HG03469 (cell line): Measurements from ENCODE around the gene AMBN.
A peak's percentile ranks its signal among the peaks of the same experiment; 100 is the strongest.
"Not testable (repeated sequence)": the region's sequence is repeated elsewhere in the genome, so short reads cannot be mapped to it uniquely, and the experiment has no call there.

Experiments used
- ATAC-seq: cut with Tn5 transposase; IDR thresholded peaks from one replicate; pipeline ENCODE4 v1.9.1; 2021; ENCODE audit warnings: mild to moderate bottlenecking, moderate library complexity, moderate number of reproducible peaks; ENCODE audit not compliant: unreplicated experiment

AMBN gene

DNA sequence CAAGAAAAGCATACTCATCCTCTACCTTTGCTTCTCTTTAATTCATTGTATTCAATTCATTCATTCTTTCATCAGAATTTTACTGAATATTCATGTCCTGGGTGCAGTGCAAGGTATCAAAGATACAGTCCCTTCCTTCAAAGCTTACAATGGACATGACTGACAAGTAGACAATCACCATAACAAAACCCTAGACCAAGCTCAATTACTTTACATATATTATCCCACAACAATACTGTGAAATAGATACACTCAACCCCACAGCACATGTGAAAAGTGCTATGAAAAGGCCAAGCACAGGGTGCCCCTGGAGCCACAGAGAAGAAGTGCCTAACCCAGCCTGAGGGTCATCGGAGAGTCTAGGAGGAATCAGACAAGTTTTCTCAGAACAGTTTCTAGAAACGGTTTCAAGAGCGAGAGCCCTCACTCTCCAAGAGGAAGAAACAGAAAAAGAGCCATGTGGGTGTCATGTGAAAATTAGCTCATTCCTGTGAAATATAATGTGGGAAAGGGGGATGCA, 15.3 kb downstream of the AMBN start:
- no peak for ATAC-seq

DNA sequence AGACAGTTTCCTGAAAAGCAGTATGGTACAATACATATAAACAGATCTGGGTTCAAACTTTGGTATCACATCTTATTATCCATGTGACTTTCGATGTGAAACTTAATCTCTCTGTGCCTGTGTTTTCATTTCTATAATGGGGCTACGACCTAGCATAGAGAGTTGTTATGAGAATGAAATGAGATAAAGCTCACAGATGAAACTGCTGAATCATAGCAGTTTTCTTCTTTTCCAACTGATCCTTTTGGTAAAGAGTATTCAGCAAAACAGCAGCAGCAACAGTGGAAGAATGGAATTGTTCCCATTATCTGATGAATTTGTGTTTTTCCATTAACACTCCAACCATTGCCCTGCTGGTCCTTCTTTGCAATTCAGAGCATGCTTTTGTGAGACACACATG, 16.3 kb downstream of the AMBN start:
- ATAC-seq = no peak

GRCh38 chr4:70613306-70614183, 21.5 kb downstream of the AMBN start:
- no peak for ATAC-seq

DNA sequence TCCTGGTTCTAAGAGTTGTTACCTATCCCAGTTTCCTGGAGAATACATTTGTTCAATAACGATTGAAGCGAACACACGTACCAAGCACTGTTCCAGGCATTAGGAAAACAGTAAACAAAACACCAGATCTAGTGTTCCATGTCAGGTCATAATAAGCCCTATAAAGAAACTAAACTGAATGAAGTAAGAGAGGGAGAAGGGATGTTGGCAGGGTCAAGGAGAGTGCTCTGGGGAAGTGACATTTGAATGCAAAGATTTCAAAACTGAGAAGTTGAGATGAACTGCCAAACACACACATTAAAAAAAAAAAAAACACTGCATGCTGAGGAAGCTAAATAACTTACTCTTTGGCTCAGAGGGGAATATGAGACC, 22.1 kb downstream of the AMBN start:
- ATAC-seq = no peak

- no peak for ATAC-seq
These were observed 27.2 kb downstream of the AMBN start for GRCh38 chr4:70619288-70619687.

- no peak for ATAC-seq
These were observed 27.7 kb downstream of the AMBN start for GRCh38 chr4:70619778-70620177.

DNA sequence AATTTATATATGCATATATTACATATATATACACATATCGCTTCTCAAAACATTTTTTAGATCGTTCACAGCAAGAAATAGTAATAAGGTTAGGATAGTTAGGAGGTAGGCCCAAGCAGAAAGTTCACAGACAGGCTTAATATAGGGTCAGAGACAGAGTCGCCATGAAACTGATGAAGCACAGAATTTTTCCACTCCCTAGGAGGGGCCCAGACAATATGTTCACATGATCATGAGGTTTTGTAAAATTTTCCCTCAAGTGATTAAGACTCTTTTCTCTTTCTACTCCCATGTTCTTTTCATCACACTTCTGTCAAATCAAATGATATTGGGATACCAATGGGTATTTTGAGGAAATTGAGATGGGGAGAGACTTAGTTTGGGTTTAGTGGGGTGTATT, 31.3 kb downstream of the AMBN start:
- no peak for ATAC-seq

DNA sequence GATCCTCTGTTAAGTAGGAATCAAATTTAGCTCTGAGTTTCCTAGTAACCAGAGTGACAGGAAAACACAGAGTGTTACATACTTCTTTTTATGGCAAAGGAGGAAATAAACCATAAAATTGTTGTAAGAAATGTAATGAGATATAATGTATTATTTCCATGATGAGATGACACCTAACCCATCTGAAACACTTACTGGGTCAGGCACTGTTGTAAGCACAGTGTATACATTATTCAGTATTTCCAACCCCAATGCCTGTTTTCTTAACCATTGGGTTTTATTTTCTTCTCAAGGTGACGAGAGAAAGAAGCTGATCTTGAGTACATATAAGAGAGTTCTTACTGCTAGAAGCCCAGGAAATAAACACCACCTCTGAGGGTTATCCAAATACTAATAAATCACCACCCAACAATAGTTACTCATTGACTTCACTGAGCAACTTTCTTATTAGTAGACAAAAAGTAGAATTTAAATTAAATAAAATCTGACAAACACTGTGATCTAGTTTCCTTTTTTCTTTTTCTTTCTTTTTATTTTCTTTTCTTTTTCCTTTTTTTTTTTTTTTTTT, 32.3 kb downstream of the AMBN start:
- ATAC-seq = no peak

DNA sequence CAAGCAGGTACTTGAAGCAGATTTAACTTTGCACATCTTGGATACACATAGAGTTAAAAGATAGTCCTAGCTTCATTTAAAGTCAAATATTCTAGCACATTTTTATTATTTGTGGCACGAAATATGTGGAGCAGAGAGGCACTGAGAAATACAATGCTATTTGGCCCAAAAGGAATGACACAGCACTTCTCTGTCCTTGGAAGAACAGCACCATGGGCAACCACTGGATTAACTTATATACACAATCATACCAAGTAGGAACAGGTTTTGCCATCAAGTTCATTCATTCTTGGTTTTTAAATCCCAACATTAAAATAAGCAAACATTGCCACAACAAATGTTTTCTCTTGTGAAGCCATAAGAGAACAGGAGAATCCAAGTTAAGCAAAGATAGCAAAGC, 35.6 kb downstream of the AMBN start:
- no peak for ATAC-seq

GRCh38 chr4:70628444-70628843, 36.4 kb downstream of the AMBN start, which contains the start of gene ENAM:
TSS of gene ENAM (plus strand) at chr4:70628744. CDS start at chr4:70629501, 757 bp downstream.
- ATAC-seq = no peak

DNA sequence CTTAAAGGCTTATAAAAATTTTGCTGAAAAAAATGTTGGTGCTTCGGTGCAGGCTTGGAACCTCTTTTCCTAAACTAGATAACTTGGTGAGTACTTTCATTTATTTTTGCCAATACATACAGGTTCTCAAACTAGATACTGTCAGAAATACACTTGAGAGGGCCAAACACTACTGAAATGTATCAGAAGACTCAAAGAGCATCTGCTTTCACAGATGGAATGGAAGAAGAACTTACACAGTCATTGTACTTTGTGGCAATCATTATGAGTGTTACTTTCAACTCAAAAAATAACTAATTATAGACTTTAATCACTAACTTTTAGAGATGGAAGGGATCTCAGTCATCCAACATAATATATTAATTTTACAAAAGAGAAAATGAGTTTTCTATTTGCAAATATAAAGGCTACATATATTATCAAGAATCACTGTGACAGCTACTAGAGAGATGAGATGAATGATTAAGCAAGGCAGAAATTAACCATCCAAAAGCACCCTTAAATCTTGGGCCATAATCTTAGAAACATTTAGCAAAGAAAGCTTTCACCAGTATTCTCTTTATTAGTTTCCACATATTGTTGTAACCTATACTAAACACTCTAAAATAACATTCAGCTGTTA, 37.5 kb downstream of the AMBN start:
- ATAC-seq = no peak

GRCh38 chr4:70630162-70630561, 38.1 kb downstream of the AMBN start:
- ATAC-seq = no peak

- ATAC-seq = no peak
These were observed 40.0 kb downstream of the AMBN start for GRCh38 chr4:70632028-70632427.

GRCh38 chr4:70634482-70634881, 42.4 kb downstream of the AMBN start:
- no peak for ATAC-seq

DNA sequence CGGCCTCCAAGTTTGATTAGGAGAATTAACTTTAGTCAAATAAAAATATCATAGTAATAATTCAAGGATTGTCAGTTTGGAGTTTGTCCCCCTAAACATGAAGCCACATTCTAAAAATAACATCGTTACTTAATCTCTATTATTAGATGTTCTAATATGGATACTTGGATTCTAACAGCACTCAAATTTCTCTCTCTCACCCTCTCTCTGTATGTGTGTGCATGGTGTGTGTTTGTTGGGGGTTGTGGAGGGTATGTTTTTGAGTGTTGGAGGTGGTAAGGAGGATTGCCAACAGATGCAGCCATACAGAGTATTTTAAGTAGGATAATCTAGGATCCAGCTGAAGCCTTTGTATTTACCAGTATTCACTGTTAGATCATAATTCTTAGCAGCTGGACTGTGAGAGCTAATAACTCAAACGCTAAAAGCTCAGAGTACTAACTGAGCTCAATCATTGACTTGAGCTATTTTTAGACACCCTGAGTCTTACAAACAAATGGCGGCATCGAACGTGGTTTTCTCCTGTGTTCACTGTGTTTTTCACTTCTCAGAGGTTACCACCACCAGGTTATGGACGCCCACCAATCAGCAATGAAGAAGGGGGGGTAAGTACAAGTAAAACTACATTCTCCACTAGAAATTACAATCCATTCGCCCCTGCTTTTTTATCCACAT, 45.3 kb downstream of the AMBN start:
- no peak for ATAC-seq

GRCh38 chr4:70640192-70640591, 48.1 kb downstream of the AMBN start:
- peak; percentile 68 for ATAC-seq

GRCh38 chr4:70650741-70651140, 58.7 kb downstream of the AMBN start:
- ATAC-seq = not testable (repeated sequence)

DNA sequence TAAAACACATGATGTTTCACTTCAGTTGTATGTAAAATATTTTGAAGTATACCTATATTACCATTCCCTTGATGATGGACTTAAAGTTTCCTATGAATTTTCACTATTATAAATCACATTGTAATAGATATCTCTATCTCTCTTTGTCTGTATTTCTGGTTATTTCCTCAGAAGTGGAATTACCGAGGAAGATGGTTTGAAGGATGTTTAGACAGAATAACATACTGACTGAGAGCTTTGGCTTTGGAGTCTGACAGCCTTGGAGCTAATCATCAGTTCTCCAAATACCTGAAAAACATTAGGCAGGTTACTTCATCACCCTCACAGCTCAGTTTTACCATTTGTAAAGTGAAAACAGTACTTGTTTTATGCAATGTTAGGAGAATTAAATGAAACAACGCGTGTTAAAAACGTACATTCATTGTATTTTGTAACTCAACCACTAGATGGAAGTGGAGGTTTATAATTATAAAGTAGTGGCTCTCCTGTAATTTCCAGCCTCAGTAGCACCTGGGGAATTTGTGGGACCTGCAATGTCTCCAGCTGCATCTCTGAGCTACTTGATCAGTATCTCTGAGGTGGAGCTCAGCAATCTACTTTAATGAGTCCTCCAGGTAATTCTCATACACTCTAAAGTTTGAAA, 59.9 kb downstream of the AMBN start:
- ATAC-seq = no peak

DNA sequence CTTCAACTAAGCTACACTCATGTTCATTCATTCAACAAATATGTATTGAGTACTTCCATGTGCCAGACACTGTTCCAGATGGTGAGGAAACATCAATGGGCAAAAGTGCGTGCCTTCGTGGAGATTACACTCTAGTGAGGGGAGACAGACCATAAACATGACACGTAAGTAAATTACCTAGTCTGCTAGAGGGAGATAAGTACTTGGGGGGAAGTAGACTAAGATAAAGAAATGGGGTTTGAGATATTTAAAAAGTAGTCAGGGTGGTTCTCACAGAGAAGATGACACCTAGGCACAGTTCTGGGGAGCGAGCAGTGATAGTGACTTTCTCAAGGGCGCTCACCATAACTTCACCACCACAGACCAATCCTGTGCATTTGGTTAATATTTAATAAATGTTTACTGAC, 62.6 kb downstream of the AMBN start:
- ATAC-seq = no peak
